Measurements from ENCODE around the gene OPCML. TPM values are rescaled to one million over a fixed set of nuclear protein-coding genes. Genes with fewer than 3 reads are reported as not detected.

The OPCML gene
- polyA plus RNA-seq, 3 donors: not detected

DNA sequence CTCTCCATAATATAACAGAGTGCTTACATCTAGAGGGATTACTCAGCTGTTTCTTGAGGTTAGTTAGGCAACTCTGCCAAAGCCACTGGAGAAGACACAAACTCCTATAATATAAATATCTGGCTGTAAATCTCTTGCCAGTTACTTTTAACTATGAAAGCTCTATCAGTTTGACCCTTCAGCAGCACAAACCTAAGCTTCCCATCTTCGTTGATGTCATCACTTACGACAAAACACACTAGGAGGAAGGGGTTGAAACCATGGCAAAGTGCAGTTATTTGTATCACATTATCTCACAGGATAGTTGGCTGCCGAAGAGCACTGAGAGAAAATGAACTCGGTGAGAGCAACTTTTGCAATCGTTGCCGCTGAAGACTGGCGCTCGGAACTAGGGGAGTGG lies 922.1 kb downstream of the OPCML start:
- Histone ChIP-seq H3K9me3 (replicated peaks in 1 of 2; ENCODE audit: control insufficient read depth in 1 of 2, insufficient read depth in 1 of 2, low read length in 2 of 2) (peaks cover 0 to 4% of the 10 kb centered on the region in 2 donors), H3K27ac (ENCODE audit: low read depth in 1 of 2, low read length in 2 of 2) (no peak overlapping the region), H3K4me1 (ENCODE audit: control insufficient read depth in 1 of 2, insufficient read depth in 2 of 2, low read length in 2 of 2) (no peaks in the 10 kb centered on the region), H2AFZ (ENCODE audit: insufficient read depth, low read depth, low read length, poor library complexity, severe bottlenecking) (no peak overlapping the region), H3K4me3 (replicated peaks in 1 of 3; ENCODE audit: low read depth in 2 of 3, low read length in 3 of 3) (no peak overlapping the region), H3K4me2 (replicated peaks; ENCODE audit: extremely low read depth, low read length, poor library complexity, severe bottlenecking) (no peak overlapping the region), H3K36me3 (replicated peaks in 1 of 2; ENCODE audit: control insufficient read depth in 1 of 2, insufficient read depth in 2 of 2, low read length in 2 of 2) (no peaks in the 10 kb centered on the region), H3K9ac (ENCODE audit: insufficient read depth, low read length, poor library complexity, severe bottlenecking) (no peak overlapping the region), H3K79me2 (ENCODE audit: insufficient read depth, low read length) (no peaks in the 10 kb centered on the region), H4K20me1 (ENCODE audit: insufficient read depth, low read length) (no peaks in the 10 kb centered on the region), H3K27me3 (ENCODE audit: control insufficient read depth in 2 of 2, insufficient read depth in 2 of 2, low read length in 2 of 2) (no peaks in the 10 kb centered on the region)
- intact Hi-C loops (cut with micrococcal nuclease): loop anchor here in 1 of 2 donors (10.0 kb wide), 1 partner anchor 55 kb away; no protein-coding TSS in a partner anchor
- no peaks in the 10 kb centered on the region for H3K36me3 Mint-ChIP-seq
- H3K27me3 Mint-ChIP-seq (ENCODE audit: low read depth in 3 of 3): no peaks in the 10 kb centered on the region
- DNase-seq: no peak
- no CpG with 5 or more reads among the region's 8 CpGs for WGBS (ENCODE audit: insufficient coverage)
- no peak overlapping the region for H3K4me3 Mint-ChIP-seq
- no peaks in the 10 kb centered on the region for H3K4me1 Mint-ChIP-seq
- TF ChIP-seq, protein P1, sequence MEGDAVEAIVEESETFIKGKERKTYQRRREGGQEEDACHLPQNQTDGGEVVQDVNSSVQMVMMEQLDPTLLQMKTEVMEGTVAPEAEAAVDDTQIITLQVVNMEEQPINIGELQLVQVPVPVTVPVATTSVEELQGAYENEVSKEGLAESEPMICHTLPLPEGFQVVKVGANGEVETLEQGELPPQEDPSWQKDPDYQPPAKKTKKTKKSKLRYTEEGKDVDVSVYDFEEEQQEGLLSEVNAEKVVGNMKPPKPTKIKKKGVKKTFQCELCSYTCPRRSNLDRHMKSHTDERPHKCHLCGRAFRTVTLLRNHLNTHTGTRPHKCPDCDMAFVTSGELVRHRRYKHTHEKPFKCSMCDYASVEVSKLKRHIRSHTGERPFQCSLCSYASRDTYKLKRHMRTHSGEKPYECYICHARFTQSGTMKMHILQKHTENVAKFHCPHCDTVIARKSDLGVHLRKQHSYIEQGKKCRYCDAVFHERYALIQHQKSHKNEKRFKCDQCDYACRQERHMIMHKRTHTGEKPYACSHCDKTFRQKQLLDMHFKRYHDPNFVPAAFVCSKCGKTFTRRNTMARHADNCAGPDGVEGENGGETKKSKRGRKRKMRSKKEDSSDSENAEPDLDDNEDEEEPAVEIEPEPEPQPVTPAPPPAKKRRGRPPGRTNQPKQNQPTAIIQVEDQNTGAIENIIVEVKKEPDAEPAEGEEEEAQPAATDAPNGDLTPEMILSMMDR (IDR thresholded peaks at IDR 0.05): no peak
- no peak overlapping the region for H3K27ac Mint-ChIP-seq
- peaks cover 2 to 13% (median 5%) of the 10 kb centered on the region in 7 donors for H3K9me3 Mint-ChIP-seq

DNA sequence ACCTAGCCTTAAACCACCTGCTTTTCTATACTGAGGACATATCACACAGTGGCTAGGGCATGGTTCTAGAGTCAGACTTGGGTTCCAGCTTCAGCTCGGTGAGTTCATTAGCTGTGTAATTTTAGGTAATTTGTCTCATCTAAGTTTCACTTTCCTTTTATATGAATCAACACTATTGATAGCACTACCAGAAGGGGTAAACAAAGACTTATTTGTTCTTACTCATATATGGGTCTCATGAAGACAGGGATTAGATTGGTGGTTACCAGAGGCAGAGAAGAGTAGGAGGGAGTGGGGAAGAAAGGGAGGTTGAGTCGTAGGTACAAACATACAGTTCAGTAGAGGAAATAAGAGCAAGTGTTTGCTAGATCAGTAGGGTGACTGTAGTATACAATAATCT lies 924.7 kb downstream of the OPCML start:
- H3K27me3 ChIP-seq (ENCODE audit: control insufficient read depth in 2 of 2, insufficient read depth in 2 of 2, low read length in 2 of 2): no peaks in the 10 kb centered on the region
- TF ChIP-seq, protein P1 (IDR thresholded peaks at IDR 0.05): no peak
- no peaks in the 10 kb centered on the region for H3K36me3 ChIP-seq (replicated peaks in 1 of 2; ENCODE audit: control insufficient read depth in 1 of 2, insufficient read depth in 2 of 2, low read length in 2 of 2)
- Mint-ChIP-seq H3K27me3 (ENCODE audit: low read depth in 3 of 3) (no peaks in the 10 kb centered on the region), H3K4me1 (no peaks in the 10 kb centered on the region), H3K4me3 (no peak overlapping the region), H3K36me3 (no peaks in the 10 kb centered on the region), H3K9me3 (peaks cover 0 to 13% (median 3%) of the 10 kb centered on the region in 7 donors), H3K27ac (no peak overlapping the region)
- no peak overlapping the region for H3K9ac ChIP-seq (ENCODE audit: insufficient read depth, low read length, poor library complexity, severe bottlenecking)
- H3K9me3 ChIP-seq (replicated peaks in 1 of 2; ENCODE audit: control insufficient read depth in 1 of 2, insufficient read depth in 1 of 2, low read length in 2 of 2): no peaks in the 10 kb centered on the region
- no peak for DNase-seq
- no peak overlapping the region for H3K4me2 ChIP-seq (replicated peaks; ENCODE audit: extremely low read depth, low read length, poor library complexity, severe bottlenecking)
- no peaks in the 10 kb centered on the region for H4K20me1 ChIP-seq (ENCODE audit: insufficient read depth, low read length)
- H3K27ac ChIP-seq (ENCODE audit: low read depth in 1 of 2, low read length in 2 of 2): no peak overlapping the region
- H3K4me3 ChIP-seq (replicated peaks in 1 of 3; ENCODE audit: low read depth in 2 of 3, low read length in 3 of 3): no peak overlapping the region
- no peaks in the 10 kb centered on the region for H3K4me1 ChIP-seq (ENCODE audit: control insufficient read depth in 1 of 2, insufficient read depth in 2 of 2, low read length in 2 of 2)
- no peaks in the 10 kb centered on the region for H3K79me2 ChIP-seq (ENCODE audit: insufficient read depth, low read length)
- H2AFZ ChIP-seq (ENCODE audit: insufficient read depth, low read depth, low read length, poor library complexity, severe bottlenecking): no peak overlapping the region
- no CpG with 5 or more reads among the region's 2 CpGs for WGBS (ENCODE audit: insufficient coverage)
- intact Hi-C loops (cut with micrococcal nuclease): no loop called here
